ENCODE measurements around the gene PPP1R2B.

GRCh38 chr5:156826150-156826549, 23.9 kb upstream of the PPP1R2B start:
- TF ChIP-seq EZH2 (IDR thresholded peaks at IDR 0.05; ENCODE audit: low read depth) = no peak
- TF ChIP-seq CTCF (conservative IDR thresholded peaks at IDR 0.05) = no peak
